ENCODE data around the gene C1R.
"Not testable (repeated sequence)": the region's sequence is repeated elsewhere in the genome, so short reads cannot be mapped to it uniquely, and the experiment has no call there.

The C1R gene

GRCh38 chr12:7120166-7120565 lies 27.9 kb upstream of the C1R start:
- no peak for DNase-seq (ENCODE audit: low read depth in 1 of 2, low spot score in 1 of 2)

GRCh38 chr12:7118881-7119280 lies 26.6 kb upstream of the C1R start:
- DNase-seq (ENCODE audit: low read depth in 1 of 2, low spot score in 1 of 2) = no peak

- no peak for DNase-seq (ENCODE audit: low read depth in 1 of 2, low spot score in 1 of 2)
Observed at GRCh38 chr12:7117670-7118069, 25.4 kb upstream of the C1R start.

GRCh38 chr12:7116916-7117315 lies 24.7 kb upstream of the C1R start:
- DNase-seq (ENCODE audit: low read depth in 1 of 2, low spot score in 1 of 2) = no peak

- DNase-seq (ENCODE audit: low read depth in 1 of 2, low spot score in 1 of 2) = no peak
Observed at GRCh38 chr12:7116196-7116595, 24.0 kb upstream of the C1R start.

GRCh38 chr12:7114851-7115250 lies 22.6 kb upstream of the C1R start:
- DNase-seq (ENCODE audit: low read depth in 1 of 2, low spot score in 1 of 2) = no peak

GRCh38 chr12:7114008-7114407 lies 21.8 kb upstream of the C1R start:
- DNase-seq (ENCODE audit: low read depth in 1 of 2, low spot score in 1 of 2) = no peak

GRCh38 chr12:7113389-7113871 lies 21.2 kb upstream of the C1R start:
- peak in 1 of 2 donors; percentile 35 for DNase-seq (ENCODE audit: low read depth in 1 of 2, low spot score in 1 of 2)

- DNase-seq (ENCODE audit: low read depth in 1 of 2, low spot score in 1 of 2) = no peak
Observed at GRCh38 chr12:7112041-7112440, 19.8 kb upstream of the C1R start.

- DNase-seq (ENCODE audit: low read depth in 1 of 2, low spot score in 1 of 2) = no peak
Observed at GRCh38 chr12:7110661-7111060, 18.4 kb upstream of the C1R start.

GRCh38 chr12:7109572-7109920 lies 17.3 kb upstream of the C1R start:
- DNase-seq (ENCODE audit: low read depth in 1 of 2, low spot score in 1 of 2) = no peak

GRCh38 chr12:7108796-7109571 lies 16.7 kb upstream of the C1R start, which contains the start of gene C1RL:
TSS of gene C1RL (minus strand) at chr12:7109214. CDS start at chr12:7109180, 34 bp downstream.
- peak; percentile 79 to 80 for DNase-seq (ENCODE audit: low read depth in 1 of 2, low spot score in 1 of 2)

GRCh38 chr12:7108003-7108795 lies 16.0 kb upstream of the C1R start:
- peak; percentile 43 to 49 for DNase-seq (ENCODE audit: low read depth in 1 of 2, low spot score in 1 of 2)

- no peak for DNase-seq (ENCODE audit: low read depth in 1 of 2, low spot score in 1 of 2)
Observed at GRCh38 chr12:7107636-7108002, 15.4 kb upstream of the C1R start.

- not testable (repeated sequence) for DNase-seq (ENCODE audit: low read depth in 1 of 2, low spot score in 1 of 2)
Observed at GRCh38 chr12:7107181-7107580, 14.9 kb upstream of the C1R start.

- no peak for DNase-seq (ENCODE audit: low read depth in 1 of 2, low spot score in 1 of 2)
Observed at GRCh38 chr12:7106082-7106481, 13.8 kb upstream of the C1R start.

- DNase-seq (ENCODE audit: low read depth in 1 of 2, low spot score in 1 of 2) = no peak
Observed at GRCh38 chr12:7103837-7104584, 11.8 kb upstream of the C1R start.

- DNase-seq (ENCODE audit: low read depth in 1 of 2, low spot score in 1 of 2) = no peak
Observed at GRCh38 chr12:7102582-7102981, 10.3 kb upstream of the C1R start.

GRCh38 chr12:7101694-7102131 lies 9.5 kb upstream of the C1R start:
- no peak for DNase-seq (ENCODE audit: low read depth in 1 of 2, low spot score in 1 of 2)

GRCh38 chr12:7101047-7101693 lies 8.9 kb upstream of the C1R start:
- DNase-seq (ENCODE audit: low read depth in 1 of 2, low spot score in 1 of 2) = no peak

- DNase-seq (ENCODE audit: low read depth in 1 of 2, low spot score in 1 of 2) = no peak
Observed at GRCh38 chr12:7100239-7100638, 8.0 kb upstream of the C1R start.
